Stimulated activated CD8-positive, alpha-beta memory T cell treated with anti-CD3 and anti-CD28 coated beads, Interleukin-7, amount 100 ng/mL, for 4 hours (primary cell): ENCODE results near the gene PLCXD1.
"Not testable (repeated sequence)": the region's sequence is repeated elsewhere in the genome, so short reads cannot be mapped to it uniquely, and the experiment has no call there.

Experiments used
- DNase-seq, 2 donors: peaks; one replicate each; pipeline ENCODE4 v3.0.0-alpha.2; 2020; ENCODE audit warnings: low read depth in 2 of 2

PLCXD1 gene

DNA sequence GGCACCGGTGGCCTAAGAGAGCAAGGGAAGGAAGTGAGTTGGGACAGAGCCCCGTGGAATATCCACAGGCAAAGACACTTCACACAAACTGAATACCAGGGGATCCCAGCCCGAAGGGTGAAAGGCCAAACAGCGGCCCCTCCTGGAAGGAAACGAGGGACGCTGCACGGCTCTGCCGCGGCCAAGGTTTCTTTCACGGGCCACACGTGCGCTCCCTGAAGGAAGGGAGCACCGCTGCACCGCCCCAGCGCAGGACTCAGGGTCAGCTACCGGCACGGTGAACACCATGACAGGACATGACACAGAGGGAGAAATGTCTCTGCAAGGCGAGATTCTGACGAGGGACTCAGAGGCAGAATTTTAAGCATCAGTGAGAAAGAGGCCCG is 69.0 kb downstream of the PLCXD1 start:
- DNase-seq = no peak

DNA sequence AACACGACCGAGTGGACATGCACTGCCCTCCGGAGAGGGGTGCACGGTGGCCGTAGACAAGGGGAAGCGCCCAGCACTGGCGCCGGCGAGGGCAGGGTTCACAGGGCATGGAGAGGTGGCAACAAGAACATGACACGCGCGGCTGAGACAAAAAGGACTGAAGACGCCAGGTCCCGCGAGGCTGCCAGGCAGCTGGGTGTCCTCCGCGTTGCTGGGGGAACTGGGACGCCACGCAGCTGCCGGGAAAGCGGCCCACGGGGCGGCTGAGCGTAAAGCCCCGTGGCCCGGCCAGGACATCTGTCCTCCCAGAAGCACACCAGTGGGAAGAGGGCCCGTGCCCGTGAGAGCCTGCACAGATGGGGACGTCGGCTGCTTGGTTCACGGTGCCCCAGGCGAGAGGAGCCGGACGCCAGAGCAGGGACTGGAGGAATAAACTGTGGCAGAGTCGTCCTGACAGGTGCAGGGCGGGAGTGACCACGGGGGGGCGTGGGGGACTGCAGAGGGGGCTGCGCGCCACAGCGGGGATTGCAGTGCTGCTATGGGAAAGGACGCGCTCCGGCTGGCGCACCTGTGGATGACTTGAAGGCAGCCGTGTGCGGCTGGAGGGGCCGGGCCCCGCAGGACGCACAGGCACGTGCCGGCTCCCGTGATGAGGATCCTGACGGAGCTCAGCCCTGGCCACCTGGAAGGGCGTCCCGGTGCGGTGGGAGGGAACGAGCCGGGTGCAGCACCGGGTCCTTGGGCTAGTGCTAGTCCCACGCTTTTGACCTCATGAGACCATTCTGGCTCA is 69.5 kb downstream of the PLCXD1 start:
- DNase-seq = no peak

DNA sequence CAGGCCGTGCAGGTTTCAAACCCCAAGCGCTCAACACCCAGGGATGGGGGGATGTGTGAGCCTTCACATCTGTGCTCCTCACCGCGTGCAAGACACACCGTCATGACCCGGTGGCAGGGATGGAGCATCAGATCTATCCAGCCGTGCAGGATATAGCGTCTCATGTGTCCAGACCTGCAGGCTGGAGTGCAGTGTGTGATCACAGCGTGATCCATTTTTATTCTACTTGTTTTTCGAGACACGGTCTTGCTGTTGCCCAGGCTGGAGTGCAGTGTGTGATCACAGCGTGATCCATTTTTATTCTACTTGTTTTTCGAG is 70.1 kb downstream of the PLCXD1 start:
- not testable (repeated sequence) for DNase-seq

DNA sequence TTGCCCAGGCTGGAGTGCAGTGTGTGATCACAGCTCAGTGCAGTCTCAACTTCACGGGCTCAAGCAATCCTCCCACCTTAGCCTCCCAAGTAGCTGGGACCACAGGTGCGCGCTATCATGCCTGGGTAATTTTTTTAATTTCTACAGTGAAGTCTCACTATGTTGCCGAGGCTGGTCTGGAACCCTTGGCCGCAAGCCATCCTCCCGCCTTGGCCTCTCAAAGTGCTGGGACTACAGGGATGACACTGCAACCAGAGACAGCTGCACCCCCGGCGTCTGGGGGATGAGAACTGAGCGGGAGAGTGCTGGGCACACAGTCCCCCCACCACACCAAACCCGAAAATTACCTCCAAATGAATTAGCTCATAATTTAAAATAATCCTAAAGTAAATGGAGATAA is 70.6 kb downstream of the PLCXD1 start:
- DNase-seq = no peak

DNA sequence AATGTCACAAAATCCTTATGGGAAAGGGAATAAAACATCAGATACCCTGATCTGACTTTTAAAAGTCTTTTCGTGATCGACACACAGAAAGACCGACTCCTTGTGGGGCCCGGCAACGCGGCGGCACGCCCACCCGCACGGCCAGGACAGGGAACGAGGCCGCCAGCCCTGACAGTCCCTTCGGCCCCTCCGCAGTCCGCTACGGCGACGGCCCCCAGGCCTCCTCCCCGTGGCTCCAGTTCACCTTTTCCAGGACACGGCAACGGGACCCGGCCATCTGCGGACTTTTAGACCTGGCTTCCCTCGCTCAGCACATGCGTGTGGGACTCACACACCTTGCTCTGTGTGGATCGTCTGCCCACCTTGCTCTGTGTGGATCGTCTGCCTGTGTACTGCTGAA is 71.0 kb downstream of the PLCXD1 start:
- DNase-seq = no peak

DNA sequence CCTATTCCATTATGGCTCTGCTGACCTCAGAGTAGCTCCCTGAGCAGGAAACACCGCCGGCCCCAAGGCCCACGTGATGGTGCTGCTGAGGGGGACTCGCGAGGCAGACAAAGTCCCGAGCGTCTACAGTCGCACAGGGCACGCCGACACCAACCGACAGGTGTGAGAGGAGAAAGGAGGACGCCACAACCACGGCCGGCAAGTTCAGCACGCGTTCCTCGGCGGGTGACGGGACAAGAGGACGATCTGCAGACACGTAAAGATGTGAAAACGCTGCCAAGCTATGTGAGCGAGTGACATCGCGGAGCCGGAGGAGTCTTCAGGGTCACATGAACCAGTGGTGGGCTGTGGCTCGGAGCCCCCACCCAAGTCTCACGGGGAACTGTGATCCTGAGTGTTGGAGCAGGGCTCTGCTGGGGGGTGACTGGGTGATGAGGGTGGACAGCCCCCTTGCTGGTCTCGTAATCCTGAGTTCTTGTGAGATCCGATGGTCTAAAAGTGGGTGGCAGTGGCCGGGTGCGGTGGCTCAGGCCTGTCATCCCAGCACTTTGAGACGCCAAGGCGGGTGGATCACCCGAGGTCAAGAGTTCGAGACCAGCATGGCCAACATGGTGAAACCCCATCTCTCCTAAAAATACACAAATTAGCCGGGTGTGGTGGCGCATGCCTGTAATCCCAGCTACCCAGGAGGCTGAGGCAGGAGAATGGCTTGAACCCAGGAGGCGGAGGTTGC is 71.6 kb downstream of the PLCXD1 start:
- no peak for DNase-seq
